IPS-18a (cell line): ENCODE measurements around the gene NAALAD2.
"Not testable (repeated sequence)": the region's sequence is repeated elsewhere in the genome, so short reads cannot be mapped to it uniquely, and the experiment has no call there.

Source experiments
- H3K27ac ChIP-seq: one replicate; pipeline ENCODE4 v1.5.1; 2013; ENCODE audit warnings: low read length
- H3K27me3 ChIP-seq: one replicate; pipeline ENCODE4 v1.6.1; 2013; ENCODE audit warnings: mild to moderate bottlenecking, low read length; ENCODE audit not compliant: control insufficient read depth, insufficient read depth
- H3K36me3 ChIP-seq: one replicate; pipeline ENCODE4 v1.6.1; 2013; ENCODE audit warnings: low read depth, low read length; ENCODE audit not compliant: control insufficient read depth
- H3K4me1 ChIP-seq: one replicate; pipeline ENCODE4 v1.6.1; 2013; ENCODE audit warnings: low read depth, low read length; ENCODE audit not compliant: control insufficient read depth
- H3K4me3 ChIP-seq: one replicate; pipeline ENCODE4 v1.5.1; 2013; ENCODE audit warnings: low read length
- H3K9ac ChIP-seq: one replicate; pipeline ENCODE4 v1.6.1; 2013; ENCODE audit warnings: mild to moderate bottlenecking, low read length, moderate library complexity
- H3K9me3 ChIP-seq: one replicate; pipeline ENCODE4 v1.6.1; 2013; ENCODE audit warnings: low read depth, low read length; ENCODE audit not compliant: control insufficient read depth

Gene NAALAD2

GRCh38 chr11:90197377-90197776 is 62.9 kb downstream of the NAALAD2 start:
- no peak overlapping the region for H3K4me3 ChIP-seq
- H3K27ac ChIP-seq, result no peak overlapping the region
- no peak overlapping the region for H3K9ac ChIP-seq
- H3K27me3 ChIP-seq, result no peaks in the 10 kb centered on the region
- no peaks in the 10 kb centered on the region for H3K9me3 ChIP-seq
- H3K4me1 ChIP-seq, result no peaks in the 10 kb centered on the region
- H3K36me3 ChIP-seq, result peaks cover 17% of the 10 kb centered on the region

DNA sequence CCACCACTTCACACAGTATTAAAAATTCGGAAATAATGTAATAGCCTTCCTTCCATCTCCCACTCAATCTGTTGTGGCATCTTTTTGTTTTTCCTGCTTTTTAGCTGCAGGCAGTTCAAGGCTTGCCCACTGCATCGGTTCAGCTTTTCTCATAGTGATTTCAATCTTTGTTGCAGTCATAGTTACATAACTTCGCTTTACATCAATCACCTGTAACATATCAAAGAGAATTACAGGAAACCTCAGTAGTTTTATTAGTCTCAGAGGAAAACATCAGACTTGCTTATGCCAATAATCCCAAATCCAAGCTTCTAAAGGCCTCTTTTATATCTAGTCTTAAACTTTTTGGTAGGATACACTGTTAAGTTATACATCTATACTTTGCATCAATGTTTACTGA is 67.9 kb downstream of the NAALAD2 start:
- Histone ChIP-seq H3K27ac (no peak overlapping the region), H3K36me3 (peaks cover 52% of the 10 kb centered on the region), H3K27me3 (no peaks in the 10 kb centered on the region)

GRCh38 chr11:90204407-90204806 is 69.9 kb downstream of the NAALAD2 start:
- H3K4me1 ChIP-seq, result no peaks in the 10 kb centered on the region
- H3K27me3 ChIP-seq, result no peaks in the 10 kb centered on the region
- no peaks in the 10 kb centered on the region for H3K9me3 ChIP-seq
- H3K9ac ChIP-seq, result no peak overlapping the region
- H3K36me3 ChIP-seq, result peaks cover 63% of the 10 kb centered on the region
- H3K4me3 ChIP-seq, result no peak overlapping the region
- no peak overlapping the region for H3K27ac ChIP-seq

More for the DNA sequence above, 67.9 kb downstream of the NAALAD2 start:
- Histone ChIP-seq H3K4me1 (no peaks in the 10 kb centered on the region), H3K9me3 (no peaks in the 10 kb centered on the region), H3K9ac (no peak overlapping the region), H3K4me3 (no peak overlapping the region)

DNA sequence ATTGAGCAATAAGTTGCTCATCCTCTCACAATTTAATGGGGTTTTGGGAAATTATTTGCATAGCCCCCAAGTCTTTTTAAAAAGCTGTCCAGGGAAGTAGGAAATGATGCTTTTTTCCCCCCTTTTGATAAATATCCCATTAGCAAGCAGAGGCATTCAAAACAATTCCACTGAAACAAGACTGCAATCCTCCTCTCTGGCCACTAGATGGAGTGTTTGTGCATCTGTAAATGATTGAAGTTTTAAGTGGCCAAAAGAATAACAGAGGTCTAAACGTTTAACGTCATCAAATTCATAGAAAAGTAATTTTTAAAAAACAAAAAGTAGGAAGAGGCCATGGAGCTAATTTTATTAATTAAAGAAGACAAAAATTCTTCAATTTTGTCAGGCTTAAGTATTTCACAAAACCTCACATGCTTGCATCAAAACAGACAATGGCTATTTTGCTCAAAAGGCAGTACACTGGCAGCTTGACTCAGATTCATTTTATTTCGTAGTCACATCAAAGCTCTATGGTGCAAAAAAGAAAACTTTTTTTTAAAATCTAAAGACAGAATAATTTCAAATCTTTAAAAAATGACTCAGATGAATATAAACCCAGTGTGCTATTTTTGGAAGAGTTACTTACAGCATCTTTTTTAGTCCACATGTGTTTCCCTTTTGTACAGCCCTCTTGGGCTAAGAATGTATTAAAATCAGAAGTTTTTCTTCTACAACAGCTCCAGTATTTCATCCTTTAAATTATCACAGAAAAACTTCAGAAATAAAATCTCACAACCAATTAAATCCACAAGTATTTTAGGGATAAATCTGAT is 70.6 kb downstream of the NAALAD2 start:
- no peak overlapping the region for H3K4me3 ChIP-seq
- no peaks in the 10 kb centered on the region for H3K27me3 ChIP-seq
- no peak overlapping the region for H3K9ac ChIP-seq
- no peaks in the 10 kb centered on the region for H3K4me1 ChIP-seq
- H3K9me3 ChIP-seq, result no peaks in the 10 kb centered on the region
- H3K27ac ChIP-seq, result no peak overlapping the region
- H3K36me3 ChIP-seq, result peaks cover 68% of the 10 kb centered on the region

DNA sequence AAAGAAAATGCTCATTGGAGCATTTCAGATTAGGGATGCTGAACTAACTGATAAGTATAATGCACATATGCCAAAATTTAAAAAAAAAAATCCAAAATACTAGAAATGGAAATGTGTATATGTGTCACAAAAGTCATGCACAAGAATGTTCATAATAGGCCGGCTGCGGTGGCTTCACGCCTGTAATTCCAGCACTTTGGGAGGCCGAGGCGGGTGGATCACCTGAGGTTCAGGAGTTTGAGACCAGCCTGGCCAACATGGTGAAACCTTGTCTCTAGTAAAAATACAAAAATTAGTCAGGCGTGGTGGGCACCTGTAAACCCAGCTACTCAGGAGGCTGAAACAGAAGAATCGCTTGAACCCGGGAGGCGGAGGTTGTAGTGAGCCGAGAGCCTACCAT is 73.5 kb downstream of the NAALAD2 start:
- not testable (repeated sequence) for H3K9me3 ChIP-seq, H3K4me3 ChIP-seq, H3K27me3 ChIP-seq, H3K4me1 ChIP-seq, H3K27ac ChIP-seq, H3K9ac ChIP-seq
- peaks cover 73% of the 10 kb centered on the region for H3K36me3 ChIP-seq

GRCh38 chr11:90208857-90209256 is 74.4 kb downstream of the NAALAD2 start:
- Histone ChIP-seq H3K4me1 (no peaks in the 10 kb centered on the region), H3K9ac (no peak overlapping the region), H3K27me3 (no peaks in the 10 kb centered on the region), H3K36me3 (peaks cover 74% of the 10 kb centered on the region), H3K4me3 (no peak overlapping the region), H3K27ac (no peak overlapping the region), H3K9me3 (no peaks in the 10 kb centered on the region)

- Histone ChIP-seq H3K27ac (no peak overlapping the region), H3K9me3 (no peaks in the 10 kb centered on the region), H3K4me1 (peaks cover 1% of the 10 kb centered on the region), H3K9ac (no peak overlapping the region), H3K27me3 (no peaks in the 10 kb centered on the region), H3K4me3 (no peak overlapping the region), H3K36me3 (peaks cover 69% of the 10 kb centered on the region)
These were observed 78.9 kb downstream of the NAALAD2 start for GRCh38 chr11:90213322-90213721.

GRCh38 chr11:90216611-90217010 is 82.1 kb downstream of the NAALAD2 start:
- Histone ChIP-seq H3K36me3 (peaks cover 43% of the 10 kb centered on the region), H3K27ac (no peak overlapping the region), H3K9me3 (no peaks in the 10 kb centered on the region), H3K9ac (no peak overlapping the region), H3K27me3 (no peaks in the 10 kb centered on the region), H3K4me3 (no peak overlapping the region), H3K4me1 (peaks cover 11% of the 10 kb centered on the region)

DNA sequence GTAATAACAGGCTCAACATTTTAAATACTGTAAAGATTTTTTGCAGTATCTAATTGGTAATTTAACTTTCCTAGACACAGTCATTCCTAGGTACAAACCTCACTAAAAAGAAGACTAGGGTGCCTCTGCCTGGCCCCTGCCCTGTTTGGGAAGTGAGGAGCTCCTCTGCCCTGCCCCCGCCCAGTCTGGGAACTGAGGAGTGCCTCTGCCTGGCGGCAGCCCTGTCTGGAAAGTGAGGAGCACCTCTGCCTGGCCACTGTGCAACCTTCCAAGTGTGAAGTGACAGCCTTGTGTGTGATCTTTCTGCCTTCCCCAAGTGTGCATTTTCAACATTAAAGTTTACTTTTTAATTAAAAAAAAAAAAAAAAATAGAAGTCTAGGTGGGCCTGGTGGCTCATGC is 84.1 kb downstream of the NAALAD2 start:
- Histone ChIP-seq H3K36me3 (peaks cover 23% of the 10 kb centered on the region), H3K4me3 (no peak overlapping the region), H3K27me3 (no peaks in the 10 kb centered on the region), H3K4me1 (peaks cover 13% of the 10 kb centered on the region), H3K9ac (no peak overlapping the region), H3K9me3 (no peaks in the 10 kb centered on the region), H3K27ac (no peak overlapping the region)

- Histone ChIP-seq H3K4me3 (no peak overlapping the region), H3K4me1 (peaks cover 17% of the 10 kb centered on the region), H3K9ac (no peak overlapping the region), H3K9me3 (no peaks in the 10 kb centered on the region), H3K27ac (no peak overlapping the region), H3K27me3 (no peaks in the 10 kb centered on the region), H3K36me3 (peaks cover 15% of the 10 kb centered on the region)
These were observed 85.0 kb downstream of the NAALAD2 start for GRCh38 chr11:90219438-90219837.

DNA sequence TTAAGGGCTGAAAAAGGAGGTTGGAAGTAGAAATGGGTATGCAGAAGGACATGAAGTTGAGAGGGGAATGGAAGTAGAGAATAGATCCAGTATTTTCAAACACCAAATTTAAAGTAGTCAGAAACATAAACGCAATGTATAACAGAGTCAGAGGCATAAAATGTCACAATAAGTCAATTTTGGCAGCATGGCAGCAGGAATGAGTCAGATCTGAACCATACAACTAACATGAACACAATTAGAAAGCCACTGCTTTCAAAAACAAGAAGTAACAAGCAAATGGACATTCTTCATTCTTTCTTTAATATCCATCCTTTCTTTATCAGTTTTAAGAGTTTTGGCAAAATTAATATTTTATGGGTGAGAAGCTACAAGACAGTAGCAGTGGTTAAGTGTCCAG is 85.9 kb downstream of the NAALAD2 start:
- H3K36me3 ChIP-seq, result peaks cover 8% of the 10 kb centered on the region
- no peak overlapping the region for H3K4me3 ChIP-seq
- no peaks in the 10 kb centered on the region for H3K27me3 ChIP-seq
- H3K9ac ChIP-seq, result no peak overlapping the region
- peaks cover 17% of the 10 kb centered on the region for H3K4me1 ChIP-seq
- H3K9me3 ChIP-seq, result no peaks in the 10 kb centered on the region
- H3K27ac ChIP-seq, result no peak overlapping the region

GRCh38 chr11:90221803-90222458 is 87.5 kb downstream of the NAALAD2 start:
- peak overlapping the region; percentile 65 for H3K27ac ChIP-seq

More at GRCh38 chr11:90221803-90222458, 87.5 kb downstream of the NAALAD2 start:
- Histone ChIP-seq H3K9ac (peak overlapping the region; percentile 90), H3K4me3 (peak overlapping the region; percentile 95), H3K4me1 (peaks cover 17% of the 10 kb centered on the region), H3K27me3 (no peaks in the 10 kb centered on the region), H3K36me3 (no peaks in the 10 kb centered on the region), H3K9me3 (no peaks in the 10 kb centered on the region)
